GM12873 (cell line): ENCODE data around the gene RPL7A.

Experiments used
- CTCF ChIP-seq: IDR thresholded peaks from 2 replicates; pipeline ENCODE4 v1.5.1; 2012; ENCODE audit warnings: low read depth, mild to moderate bottlenecking, moderate library complexity, low read length, control low read depth; ENCODE audit not compliant: insufficient read depth; ENCODE audit errors: missing control alignments

RPL7A gene

GRCh38 chr9:133346021-133346785 lies 1.8 kb upstream of the RPL7A start:
- no peak for TF ChIP-seq CTCF

- TF ChIP-seq CTCF: no peak
These were observed 468 bp upstream of the RPL7A start for GRCh38 chr9:133347515-133347984.

GRCh38 chr9:133348718-133349573 lies 928 bp downstream of the RPL7A start:
- TF ChIP-seq CTCF: no peak

GRCh38 chr9:133349965-133350616 lies 2.1 kb downstream of the RPL7A start:
- no peak for TF ChIP-seq CTCF

GRCh38 chr9:133351526-133351907 lies 3.5 kb downstream of the RPL7A start:
- TF ChIP-seq CTCF: no peak

- TF ChIP-seq CTCF: peak; percentile 81
These were observed 4.1 kb downstream of the RPL7A start for GRCh38 chr9:133351908-133352634.
